ENCODE results near the gene SPECC1L. TPM values are rescaled to one million over a fixed set of nuclear protein-coding genes. Genes with fewer than 3 reads are reported as not detected.
"Not testable (repeated sequence)": the region's sequence is repeated elsewhere in the genome, so short reads cannot be mapped to it uniquely, and the experiment has no call there.

Gene SPECC1L
- total and polyA plus RNA-seq, 2 experiments from 2014 or later: 21.1 to 34.0 TPM

GRCh38 chr22:24247011-24247507, 23.6 kb upstream of the SPECC1L start:
- Histone ChIP-seq H3K9me3 (ENCODE audit: low read depth) (no peaks in the 10 kb centered on the region), H3K4me2 (ENCODE audit: unreplicated experiment) (peak overlapping the region; percentile 64), H3K4me3 (peak overlapping the region; percentile 40; the same call in 1 of the 2 replicates), H3K36me3 (ENCODE audit: low read depth) (no peaks in the 10 kb centered on the region), H3K9ac (peak overlapping the region; percentile 81), H3K4me1 (ENCODE audit: insufficient read depth) (peaks cover 21% of the 10 kb centered on the region), H3F3A (ENCODE audit: insufficient read depth) (no peaks in the 10 kb centered on the region), H3K27ac (peak overlapping the region; percentile 91), H4K20me1 (ENCODE audit: insufficient read depth) (no peaks in the 10 kb centered on the region), H2AFZ (peak overlapping the region; percentile 47), H3K27me3 (replicated peaks; ENCODE audit: insufficient read depth) (no peaks in the 10 kb centered on the region), H3K79me2 (ENCODE audit: insufficient read depth) (no peaks in the 10 kb centered on the region), H3K9me2 (ENCODE audit: insufficient read depth) (no peaks in the 10 kb centered on the region)
- in situ Hi-C loops (cut with MboI): loop anchor here (10.0 kb wide), 1 partner anchor 52 kb away; no protein-coding TSS in a partner anchor
- 52 to 53% methylated on average over 6 of the region's 6 CpGs for WGBS, 2 experiments (ENCODE audit: low coverage in 1 of 2, low lambda C conversion rate in 2 of 2, missing lambda C conversion rate in 2 of 2)
- no peak for TF ChIP-seq EZH2phosphoT487 (IDR thresholded peaks at IDR 0.05; ENCODE audit: insufficient read depth, low read depth)
- DNase-seq: peak; percentile 57

GRCh38 chr22:24247564-24248344, 22.9 kb upstream of the SPECC1L start:
- no peaks in the 10 kb centered on the region for H3F3A ChIP-seq (ENCODE audit: insufficient read depth)
- no peaks in the 10 kb centered on the region for H3K9me2 ChIP-seq (ENCODE audit: insufficient read depth)
- peak overlapping the region; percentile 81 for H3K9ac ChIP-seq
- in situ Hi-C loops (cut with MboI): loop anchor here (10.0 kb wide), 1 partner anchor 53 kb away; no protein-coding TSS in a partner anchor
- H3K4me3 ChIP-seq: no peak overlapping the region; the same call in 1 of the 2 replicates
- 20 to 21% methylated on average over 20 to 23 of the region's 23 CpGs for WGBS, 2 experiments (ENCODE audit: low coverage in 1 of 2, low lambda C conversion rate in 2 of 2, missing lambda C conversion rate in 2 of 2)
- no peaks in the 10 kb centered on the region for H3K27me3 ChIP-seq (replicated peaks; ENCODE audit: insufficient read depth)
- H3K79me2 ChIP-seq (ENCODE audit: insufficient read depth): no peaks in the 10 kb centered on the region
- DNase-seq: peak; percentile 98
- H3K4me2 ChIP-seq (ENCODE audit: unreplicated experiment): peak overlapping the region; percentile 64
- H2AFZ ChIP-seq: peak overlapping the region; percentile 47
- H3K4me1 ChIP-seq (ENCODE audit: insufficient read depth): peaks cover 21% of the 10 kb centered on the region
- H3K27ac ChIP-seq: peak overlapping the region; percentile 91
- no peaks in the 10 kb centered on the region for H3K36me3 ChIP-seq (ENCODE audit: low read depth)
- no peaks in the 10 kb centered on the region for H4K20me1 ChIP-seq (ENCODE audit: insufficient read depth)
- no peaks in the 10 kb centered on the region for H3K9me3 ChIP-seq (ENCODE audit: low read depth)
- TF ChIP-seq EZH2phosphoT487 (IDR thresholded peaks at IDR 0.05; ENCODE audit: insufficient read depth, low read depth) (no peak), EZH2 (IDR thresholded peaks at IDR 0.05; ENCODE audit: insufficient read depth, poor library complexity, severe bottlenecking) (no peak)

- H3K4me2 ChIP-seq (ENCODE audit: unreplicated experiment); H3K36me3 ChIP-seq (ENCODE audit: low read depth); H3K9ac ChIP-seq; H3F3A ChIP-seq (ENCODE audit: insufficient read depth); H3K9me2 ChIP-seq (ENCODE audit: insufficient read depth); DNase-seq; H3K27me3 ChIP-seq (replicated peaks; ENCODE audit: insufficient read depth); H3K27ac ChIP-seq; H3K9me3 ChIP-seq (ENCODE audit: low read depth); H3K79me2 ChIP-seq (ENCODE audit: insufficient read depth); H4K20me1 ChIP-seq (ENCODE audit: insufficient read depth); H3K4me3 ChIP-seq; H2AFZ ChIP-seq: not testable (repeated sequence)
- in situ Hi-C loops (cut with MboI): loop anchor here (10.0 kb wide), 1 partner anchor 54 kb away; no protein-coding TSS in a partner anchor
- H3K4me1 ChIP-seq (ENCODE audit: insufficient read depth): peaks cover 21% of the 10 kb centered on the region
- WGBS, 2 experiments (ENCODE audit: low coverage in 1 of 2, low lambda C conversion rate in 2 of 2, missing lambda C conversion rate in 2 of 2): 92 to 98% methylated on average over 6 to 15 of the region's 15 CpGs
Measured at GRCh38 chr22:24248611-24249010, 22.0 kb upstream of the SPECC1L start.

GRCh38 chr22:24249413-24249812, 21.2 kb upstream of the SPECC1L start:
- in situ Hi-C loops (cut with MboI): loop anchor here (10.0 kb wide), 1 partner anchor 55 kb away; no protein-coding TSS in a partner anchor
- WGBS, 2 experiments (ENCODE audit: low coverage in 1 of 2, low lambda C conversion rate in 2 of 2, missing lambda C conversion rate in 2 of 2): 83 to 86% methylated on average over 5 to 6 of the region's 8 CpGs
- not testable (repeated sequence) for H3K4me3 ChIP-seq

GRCh38 chr22:24251286-24251685, 19.3 kb upstream of the SPECC1L start:
- DNase-seq; H3K9ac ChIP-seq; H3K27ac ChIP-seq; H3K36me3 ChIP-seq (ENCODE audit: low read depth); in situ Hi-C loops (cut with MboI); H3K4me2 ChIP-seq (ENCODE audit: unreplicated experiment); H3F3A ChIP-seq (ENCODE audit: insufficient read depth); H3K27me3 ChIP-seq (replicated peaks; ENCODE audit: insufficient read depth); H4K20me1 ChIP-seq (ENCODE audit: insufficient read depth); H2AFZ ChIP-seq; H3K4me1 ChIP-seq (ENCODE audit: insufficient read depth); H3K9me2 ChIP-seq (ENCODE audit: insufficient read depth); H3K9me3 ChIP-seq (ENCODE audit: low read depth); H3K79me2 ChIP-seq (ENCODE audit: insufficient read depth); H3K4me3 ChIP-seq: not testable (repeated sequence)
- WGBS, 2 experiments (ENCODE audit: low coverage in 1 of 2, low lambda C conversion rate in 2 of 2, missing lambda C conversion rate in 2 of 2): no CpG with 5 or more reads among the region's 28 CpGs

More at GRCh38 chr22:24249413-24249812, 21.2 kb upstream of the SPECC1L start:
- not testable (repeated sequence) for H3K9me2 ChIP-seq (ENCODE audit: insufficient read depth); H4K20me1 ChIP-seq (ENCODE audit: insufficient read depth); H3K9me3 ChIP-seq (ENCODE audit: low read depth); H2AFZ ChIP-seq; H3K9ac ChIP-seq; H3K79me2 ChIP-seq (ENCODE audit: insufficient read depth); H3K27me3 ChIP-seq (replicated peaks; ENCODE audit: insufficient read depth); DNase-seq; H3F3A ChIP-seq (ENCODE audit: insufficient read depth); H3K4me2 ChIP-seq (ENCODE audit: unreplicated experiment); H3K36me3 ChIP-seq (ENCODE audit: low read depth); H3K27ac ChIP-seq
- peaks cover 18% of the 10 kb centered on the region for H3K4me1 ChIP-seq (ENCODE audit: insufficient read depth)

- H3K79me2 ChIP-seq (ENCODE audit: insufficient read depth); H3K9me3 ChIP-seq (ENCODE audit: low read depth); H3K27ac ChIP-seq; H3K4me3 ChIP-seq; DNase-seq; H3K4me2 ChIP-seq (ENCODE audit: unreplicated experiment); H3F3A ChIP-seq (ENCODE audit: insufficient read depth); H2AFZ ChIP-seq; H3K9ac ChIP-seq; H3K36me3 ChIP-seq (ENCODE audit: low read depth); H4K20me1 ChIP-seq (ENCODE audit: insufficient read depth); H3K27me3 ChIP-seq (replicated peaks; ENCODE audit: insufficient read depth); H3K4me1 ChIP-seq (ENCODE audit: insufficient read depth); in situ Hi-C loops (cut with MboI); H3K9me2 ChIP-seq (ENCODE audit: insufficient read depth): not testable (repeated sequence)
- 91 to 95% methylated on average over 11 to 12 of the region's 12 CpGs for WGBS, 2 experiments (ENCODE audit: low coverage in 1 of 2, low lambda C conversion rate in 2 of 2, missing lambda C conversion rate in 2 of 2)
Measured at GRCh38 chr22:24253126-24253525, 17.5 kb upstream of the SPECC1L start.

- H3F3A ChIP-seq (ENCODE audit: insufficient read depth); in situ Hi-C loops (cut with MboI); H3K9me2 ChIP-seq (ENCODE audit: insufficient read depth); H3K4me2 ChIP-seq (ENCODE audit: unreplicated experiment); H3K79me2 ChIP-seq (ENCODE audit: insufficient read depth); H3K4me1 ChIP-seq (ENCODE audit: insufficient read depth); H3K9me3 ChIP-seq (ENCODE audit: low read depth); H2AFZ ChIP-seq; H3K9ac ChIP-seq; DNase-seq; H3K4me3 ChIP-seq; H3K36me3 ChIP-seq (ENCODE audit: low read depth); H4K20me1 ChIP-seq (ENCODE audit: insufficient read depth); H3K27ac ChIP-seq; H3K27me3 ChIP-seq (replicated peaks; ENCODE audit: insufficient read depth): not testable (repeated sequence)
- 95 to 98% methylated on average over 10 of the region's 13 CpGs for WGBS, 2 experiments (ENCODE audit: low coverage in 1 of 2, low lambda C conversion rate in 2 of 2, missing lambda C conversion rate in 2 of 2)
Measured at GRCh38 chr22:24256136-24256535, 14.5 kb upstream of the SPECC1L start.

Data from GM23248 (cell line).